Measurements from ENCODE around the gene C2CD5. TPM values are rescaled to one million over a fixed set of nuclear protein-coding genes. Genes with fewer than 3 reads are reported as not detected.

The C2CD5 gene
- polyA plus RNA-seq, 1 donor from 2014 or later = 171 TPM

- Histone ChIP-seq H3K4me2 (ENCODE audit: low read length) (no peak overlapping the region), H3K9ac (ENCODE audit: low read length) (no peak overlapping the region), H3K27ac (ENCODE audit: low read length) (no peak overlapping the region), H3K27me3 (ENCODE audit: insufficient read depth, low read depth, low read length) (no peaks in the 10 kb centered on the region), H3K9me3 (ENCODE audit: low read length) (no peaks in the 10 kb centered on the region), H4K20me1 (ENCODE audit: insufficient read depth) (no peaks in the 10 kb centered on the region), H3F3A (ENCODE audit: insufficient read depth, low read length, poor library complexity, severe bottlenecking) (no peaks in the 10 kb centered on the region), H3K36me3 (ENCODE audit: insufficient read depth, low read length) (peaks cover 3% of the 10 kb centered on the region), H3K9me2 (ENCODE audit: insufficient read depth, low read length) (no peaks in the 10 kb centered on the region), H3K4me3 (ENCODE audit: low read length) (no peak overlapping the region), H3K79me2 (replicated peaks; ENCODE audit: insufficient read depth, low read length) (no peaks in the 10 kb centered on the region), H2AFZ (ENCODE audit: low read depth, low read length) (no peak overlapping the region)
- TF ChIP-seq EP300 (conservative IDR thresholded peaks at IDR 0.05; ENCODE audit: poor library complexity, severe bottlenecking) (no peak), EZH2 (IDR thresholded peaks at IDR 0.05; ENCODE audit: borderline replicate concordance, insufficient read depth, low read length, poor library complexity, severe bottlenecking) (no peak), TAF1 (IDR thresholded peaks at IDR 0.05; ENCODE audit: low read depth) (no peak), MXI1 (conservative IDR thresholded peaks at IDR 0.05; ENCODE audit: poor library complexity, severe bottlenecking) (no peak), CTCF (IDR thresholded peaks at IDR 0.05; ENCODE audit: poor library complexity, severe bottlenecking) (no peak), SMC3 (conservative IDR thresholded peaks at IDR 0.05; ENCODE audit: poor library complexity) (no peak), REST (IDR thresholded peaks at IDR 0.05; ENCODE audit: borderline replicate concordance) (no peak), POLR2AphosphoS5 (IDR thresholded peaks at IDR 0.05) (no peak), RAD21 (conservative IDR thresholded peaks at IDR 0.05) (no peak)
These were observed 44.9 kb downstream of the C2CD5 start for GRCh38 chr12:22499445-22499844.

- no peaks in the 10 kb centered on the region for H4K20me1 ChIP-seq (ENCODE audit: insufficient read depth)
- H3K27ac ChIP-seq (ENCODE audit: low read length) = no peak overlapping the region
- H3K4me2 ChIP-seq (ENCODE audit: low read length) = no peak overlapping the region
- TF ChIP-seq RAD21 (conservative IDR thresholded peaks at IDR 0.05) (no peak), POLR2AphosphoS5 (IDR thresholded peaks at IDR 0.05) (no peak), EZH2 (IDR thresholded peaks at IDR 0.05; ENCODE audit: borderline replicate concordance, insufficient read depth, low read length, poor library complexity, severe bottlenecking) (no peak), SMC3 (conservative IDR thresholded peaks at IDR 0.05; ENCODE audit: poor library complexity) (no peak), TAF1 (IDR thresholded peaks at IDR 0.05; ENCODE audit: low read depth) (no peak), CTCF (IDR thresholded peaks at IDR 0.05; ENCODE audit: poor library complexity, severe bottlenecking) (no peak), REST (IDR thresholded peaks at IDR 0.05; ENCODE audit: borderline replicate concordance) (no peak), MXI1 (conservative IDR thresholded peaks at IDR 0.05; ENCODE audit: poor library complexity, severe bottlenecking) (no peak), EP300 (conservative IDR thresholded peaks at IDR 0.05; ENCODE audit: poor library complexity, severe bottlenecking) (no peak)
- peaks cover 11% of the 10 kb centered on the region for H3K36me3 ChIP-seq (ENCODE audit: insufficient read depth, low read length)
- H3K9me2 ChIP-seq (ENCODE audit: insufficient read depth, low read length) = no peaks in the 10 kb centered on the region
- no peak overlapping the region for H3K9ac ChIP-seq (ENCODE audit: low read length)
- H3K4me3 ChIP-seq (ENCODE audit: low read length) = no peak overlapping the region
- no peaks in the 10 kb centered on the region for H3K9me3 ChIP-seq (ENCODE audit: low read length)
- no peaks in the 10 kb centered on the region for H3K79me2 ChIP-seq (replicated peaks; ENCODE audit: insufficient read depth, low read length)
- H3F3A ChIP-seq (ENCODE audit: insufficient read depth, low read length, poor library complexity, severe bottlenecking) = no peaks in the 10 kb centered on the region
- no peaks in the 10 kb centered on the region for H3K27me3 ChIP-seq (ENCODE audit: insufficient read depth, low read depth, low read length)
- H2AFZ ChIP-seq (ENCODE audit: low read depth, low read length) = no peak overlapping the region
These were observed 50.0 kb downstream of the C2CD5 start for GRCh38 chr12:22494319-22494718.

Data from neural cell (in vitro differentiated cells).